ENCODE results near the gene TSPAN9.

DNA sequence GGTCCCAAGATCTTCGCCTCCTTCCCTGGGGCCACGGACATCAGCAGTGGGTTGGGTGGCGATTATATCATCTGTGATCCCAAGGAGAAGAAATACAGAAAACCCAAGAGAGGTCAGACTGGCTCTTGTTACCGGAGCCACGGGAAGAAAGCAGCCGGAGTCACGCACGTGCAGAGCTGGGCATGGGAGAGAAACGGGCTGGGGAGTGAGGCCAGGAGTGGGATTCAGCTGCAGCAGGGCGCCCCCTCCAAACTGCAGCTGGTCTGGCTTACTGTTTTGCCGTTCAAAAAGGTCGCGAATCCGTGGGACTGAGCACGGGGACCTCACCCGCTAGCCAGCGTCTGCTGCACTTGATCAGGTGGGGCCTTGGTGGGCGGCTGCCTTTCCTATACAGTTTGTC lies 207.2 kb downstream of the TSPAN9 start:
- no peak for TF ChIP-seq CTCF (conservative IDR thresholded peaks at IDR 0.05; ENCODE audit: low read depth, low read length)
- no peak for TF ChIP-seq EZH2 (IDR thresholded peaks at IDR 0.05; ENCODE audit: borderline replicate concordance, low read depth, low read length, poor library complexity, severe bottlenecking)
